ENCODE data around the gene DNAH10.

GRCh38 chr12:123843912-123844748 lies 82.0 kb downstream of the DNAH10 start:
- TF ChIP-seq CTCF (IDR thresholded peaks at IDR 0.05), result no peak
- no peak for TF ChIP-seq EP300 (IDR thresholded peaks at IDR 0.05)
